ENCODE measurements around the gene CCDC177. TPM values are rescaled to one million over a fixed set of nuclear protein-coding genes. Genes with fewer than 3 reads are reported as not detected.
A peak's percentile ranks its signal among the peaks of the same experiment; 100 is the strongest.
"Not testable (repeated sequence)": the region's sequence is repeated elsewhere in the genome, so short reads cannot be mapped to it uniquely, and the experiment has no call there.

CCDC177 gene
- total RNA-seq, 1 donor from 2014 or later, result 0.34 TPM

DNA sequence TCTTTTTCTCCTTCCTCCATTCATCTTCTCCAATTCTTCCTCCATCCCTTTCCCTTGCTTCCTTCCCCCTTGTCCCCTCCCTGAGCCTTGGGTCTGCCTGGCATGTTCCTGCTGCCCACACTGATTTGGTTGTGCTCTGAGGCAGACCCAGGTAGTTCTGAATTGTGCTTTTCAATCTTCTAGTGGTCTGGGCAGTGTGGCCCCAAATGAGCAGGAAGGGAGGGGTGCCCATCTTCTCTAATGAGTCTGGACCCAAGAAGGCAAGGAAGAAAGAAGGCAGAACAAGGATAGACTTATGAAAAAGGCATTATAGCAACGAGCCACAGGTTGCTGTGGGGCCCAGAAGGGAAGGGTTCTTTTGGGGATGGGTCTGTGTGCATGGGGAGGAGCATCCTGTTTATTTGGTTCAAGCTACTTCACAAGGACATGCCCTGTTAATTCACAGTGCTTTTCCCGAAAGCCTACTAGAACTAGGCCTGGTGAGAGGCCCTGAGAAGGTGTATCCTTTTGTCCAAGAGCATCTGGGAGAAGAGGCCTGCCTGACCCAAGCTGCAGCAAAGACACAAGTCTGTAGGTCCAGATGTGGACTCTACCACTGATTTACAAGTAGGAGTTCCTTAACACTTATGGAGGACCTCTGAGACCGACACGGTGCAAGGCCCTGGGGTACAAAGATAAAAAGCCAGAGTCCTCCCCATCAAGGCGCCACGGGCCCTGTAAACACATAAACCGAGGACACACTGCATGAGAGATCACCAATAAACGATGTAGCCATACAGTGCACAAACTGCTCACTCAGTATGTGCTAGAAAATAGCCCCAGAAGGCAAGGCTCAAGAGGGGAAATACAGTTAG is 35.6 kb upstream of the CCDC177 start:
- Mint-ChIP-seq H3K27me3 (ENCODE audit: low read depth) (no peaks in the 10 kb centered on the region), H3K4me3 (peak overlapping the region; percentile 85), H3K27ac (peak overlapping the region; percentile 96), H3K4me1 (peaks cover 49% of the 10 kb centered on the region), H3K9me3 (no peaks in the 10 kb centered on the region), H3K36me3 (no peaks in the 10 kb centered on the region)
- DNase-seq (ENCODE audit: low spot score in 2 of 2, unreplicated experiment in 2 of 2), result no peak
- TF ChIP-seq, protein P1, sequence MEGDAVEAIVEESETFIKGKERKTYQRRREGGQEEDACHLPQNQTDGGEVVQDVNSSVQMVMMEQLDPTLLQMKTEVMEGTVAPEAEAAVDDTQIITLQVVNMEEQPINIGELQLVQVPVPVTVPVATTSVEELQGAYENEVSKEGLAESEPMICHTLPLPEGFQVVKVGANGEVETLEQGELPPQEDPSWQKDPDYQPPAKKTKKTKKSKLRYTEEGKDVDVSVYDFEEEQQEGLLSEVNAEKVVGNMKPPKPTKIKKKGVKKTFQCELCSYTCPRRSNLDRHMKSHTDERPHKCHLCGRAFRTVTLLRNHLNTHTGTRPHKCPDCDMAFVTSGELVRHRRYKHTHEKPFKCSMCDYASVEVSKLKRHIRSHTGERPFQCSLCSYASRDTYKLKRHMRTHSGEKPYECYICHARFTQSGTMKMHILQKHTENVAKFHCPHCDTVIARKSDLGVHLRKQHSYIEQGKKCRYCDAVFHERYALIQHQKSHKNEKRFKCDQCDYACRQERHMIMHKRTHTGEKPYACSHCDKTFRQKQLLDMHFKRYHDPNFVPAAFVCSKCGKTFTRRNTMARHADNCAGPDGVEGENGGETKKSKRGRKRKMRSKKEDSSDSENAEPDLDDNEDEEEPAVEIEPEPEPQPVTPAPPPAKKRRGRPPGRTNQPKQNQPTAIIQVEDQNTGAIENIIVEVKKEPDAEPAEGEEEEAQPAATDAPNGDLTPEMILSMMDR (IDR thresholded peaks at IDR 0.05; ENCODE audit: unreplicated experiment), result no peak

DNA sequence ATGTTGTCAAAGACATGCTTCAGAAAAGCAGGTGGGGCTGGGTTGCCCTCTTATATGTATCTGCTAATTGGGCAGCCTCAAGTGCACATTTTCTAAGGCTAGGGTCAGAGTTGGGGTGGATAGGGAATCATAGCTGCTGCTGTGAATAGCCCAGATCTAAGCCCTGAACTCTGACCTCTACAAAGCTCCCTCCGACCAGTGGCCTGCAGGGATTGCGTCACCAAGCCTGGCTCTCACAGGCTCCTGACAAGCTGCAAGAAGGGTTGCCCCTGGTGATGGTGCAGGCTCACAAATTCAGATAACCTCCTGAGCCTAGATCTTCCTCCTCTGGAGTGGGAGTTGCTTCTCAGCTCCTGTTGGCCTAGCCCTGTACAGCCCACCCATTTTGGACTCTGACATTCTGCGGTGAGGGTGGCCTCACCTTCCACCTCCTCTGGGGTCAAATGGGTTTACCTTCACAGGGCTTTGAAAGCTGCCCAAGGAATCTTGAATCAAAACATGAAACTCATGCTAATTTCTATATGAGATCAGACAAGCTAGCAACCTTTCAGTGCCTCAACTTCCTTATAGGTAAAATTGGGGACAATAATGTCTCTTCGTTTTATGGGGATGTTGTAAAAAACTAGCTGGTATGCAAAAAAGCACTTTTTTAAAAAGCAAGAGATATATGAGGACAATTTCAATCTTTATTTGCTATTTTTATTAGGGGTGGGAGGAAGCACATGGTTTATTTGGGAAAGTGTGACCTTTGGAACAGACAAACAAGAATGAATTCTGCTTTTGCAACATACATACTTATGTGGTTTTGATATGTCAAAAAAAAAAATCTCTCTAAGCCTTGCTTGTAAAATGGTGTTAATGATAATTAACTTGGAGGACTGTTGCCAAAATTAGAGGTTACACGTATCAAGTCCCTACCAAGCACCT is 31.9 kb upstream of the CCDC177 start:
- H3K4me3 Mint-ChIP-seq, result no peak overlapping the region
- H3K27ac Mint-ChIP-seq, result no peak overlapping the region
- no peaks in the 10 kb centered on the region for H3K9me3 Mint-ChIP-seq
- no peak for DNase-seq (ENCODE audit: low spot score in 2 of 2, unreplicated experiment in 2 of 2)
- H3K36me3 Mint-ChIP-seq, result no peaks in the 10 kb centered on the region
- peaks cover 21% of the 10 kb centered on the region for H3K4me1 Mint-ChIP-seq
- TF ChIP-seq, protein P1 (IDR thresholded peaks at IDR 0.05; ENCODE audit: unreplicated experiment), result no peak
- no peaks in the 10 kb centered on the region for H3K27me3 Mint-ChIP-seq (ENCODE audit: low read depth)

- no peak overlapping the region for H3K4me3 Mint-ChIP-seq
- peaks cover 18% of the 10 kb centered on the region for H3K4me1 Mint-ChIP-seq
- H3K27me3 Mint-ChIP-seq (ENCODE audit: low read depth), result no peaks in the 10 kb centered on the region
- no peaks in the 10 kb centered on the region for H3K36me3 Mint-ChIP-seq
- no peaks in the 10 kb centered on the region for H3K9me3 Mint-ChIP-seq
- no peak overlapping the region for H3K27ac Mint-ChIP-seq
- TF ChIP-seq, protein P1 (IDR thresholded peaks at IDR 0.05; ENCODE audit: unreplicated experiment), result no peak
- DNase-seq (ENCODE audit: low spot score in 2 of 2, unreplicated experiment in 2 of 2), result no peak
Measured at GRCh38 chr14:69605738-69606137, 31.1 kb upstream of the CCDC177 start.

DNA sequence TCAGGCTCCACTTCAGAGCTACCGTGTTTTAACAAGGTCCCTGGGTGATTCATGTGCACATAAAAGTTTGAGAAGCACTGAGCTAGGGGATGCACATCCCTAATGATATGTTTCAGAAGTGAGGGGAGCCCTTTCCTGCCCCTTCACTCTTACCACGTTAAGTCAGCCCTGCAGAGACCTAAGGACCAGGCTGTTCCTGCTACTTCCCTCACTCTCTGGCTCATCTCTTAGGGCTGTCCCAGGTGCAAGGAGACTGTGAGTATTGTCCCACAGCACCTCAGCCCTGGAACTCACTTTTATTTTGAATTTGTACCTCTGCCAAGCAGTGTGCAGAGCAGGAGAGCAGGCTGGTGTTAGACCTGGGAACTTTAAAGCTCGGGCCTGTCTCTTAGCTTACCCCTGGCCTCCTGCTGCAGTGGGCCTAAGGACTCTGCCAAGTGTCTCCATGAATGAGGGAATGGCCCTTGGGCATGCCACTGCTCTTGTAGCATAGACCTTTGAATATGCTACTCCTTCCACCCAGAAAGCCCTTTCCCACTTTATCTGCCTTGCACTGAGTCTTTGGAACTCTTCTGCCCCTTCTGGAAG is 25.7 kb upstream of the CCDC177 start:
- H3K27me3 Mint-ChIP-seq (ENCODE audit: low read depth), result no peaks in the 10 kb centered on the region
- no peak for DNase-seq (ENCODE audit: low spot score in 2 of 2, unreplicated experiment in 2 of 2)
- no peaks in the 10 kb centered on the region for H3K4me1 Mint-ChIP-seq
- H3K4me3 Mint-ChIP-seq, result no peak overlapping the region
- TF ChIP-seq, protein P1 (IDR thresholded peaks at IDR 0.05; ENCODE audit: unreplicated experiment), result no peak
- H3K27ac Mint-ChIP-seq, result no peak overlapping the region
- H3K9me3 Mint-ChIP-seq, result no peaks in the 10 kb centered on the region
- H3K36me3 Mint-ChIP-seq, result no peaks in the 10 kb centered on the region

GRCh38 chr14:69599431-69599830 is 24.8 kb upstream of the CCDC177 start:
- H3K4me3 Mint-ChIP-seq; H3K36me3 Mint-ChIP-seq; DNase-seq (ENCODE audit: low spot score in 2 of 2, unreplicated experiment in 2 of 2); H3K9me3 Mint-ChIP-seq; H3K27me3 Mint-ChIP-seq (ENCODE audit: low read depth); H3K4me1 Mint-ChIP-seq; H3K27ac Mint-ChIP-seq: not testable (repeated sequence)

Data from mesothelial cell of epicardium (in vitro differentiated cells).